Breast epithelium (tissue), 3 donors: ENCODE measurements around the gene HOXC13.

Experiments used
- CTCF ChIP-seq, 3 donors: fragments of 450-650 bp; IDR thresholded peaks; one replicate each; pipeline ENCODE4 v1.5.1; 2016 to 2017; ENCODE audit warnings: antibody characterized with exemption in 3 of 3, mild to moderate bottlenecking in 3 of 3, moderate library complexity in 3 of 3
- POLR2A ChIP-seq: fragments of 450-650 bp; IDR thresholded peaks from one replicate; pipeline ENCODE4 v1.6.1; 2016; ENCODE audit warnings: antibody characterized with exemption, mild to moderate bottlenecking, moderate library complexity

- no peak for TF ChIP-seq POLR2A
- no peak for TF ChIP-seq CTCF (IDR thresholded peaks at IDR 0.05)
Measured at GRCh38 chr12:53955776-53956250, 17.2 kb downstream of the HOXC13 start.
